ENCODE measurements around the gene SPTAN1.
A peak's percentile ranks its signal among the peaks of the same experiment; 100 is the strongest.
"Not testable (repeated sequence)": the region's sequence is repeated elsewhere in the genome, so short reads cannot be mapped to it uniquely, and the experiment has no call there.

SPTAN1 gene

DNA sequence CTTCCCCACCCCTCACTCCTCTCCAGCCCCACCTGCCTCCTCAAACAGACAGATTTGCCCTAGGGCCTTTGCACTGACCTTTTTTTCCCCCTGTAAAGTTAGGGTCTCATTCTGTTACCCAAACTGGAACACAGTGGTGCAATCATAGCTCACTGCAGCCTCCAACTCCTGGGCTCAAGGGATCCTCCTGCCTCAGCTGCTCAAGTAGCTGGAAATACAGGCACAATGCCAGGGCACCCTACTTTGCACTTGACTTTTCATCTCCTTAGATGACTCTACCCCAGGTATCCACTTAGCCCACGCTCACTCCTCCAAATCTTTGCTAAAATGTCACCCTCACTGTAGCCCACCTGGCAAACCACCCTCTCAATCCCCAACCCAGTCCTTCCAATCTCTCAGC lies 102.1 kb downstream of the SPTAN1 start:
- POLR2A ChIA-PET (ENCODE audit: low non-redundant PET) = interaction anchor here (0.7 kb wide), 1 partner anchor 15 kb away, joined by 3 read pairs; no protein-coding TSS in a partner anchor
- CTCF ChIA-PET = interaction anchor here (0.5 kb wide), 2 partner anchors 80 to 157 kb away, joined by 6 read pairs; no protein-coding TSS in a partner anchor
- H3K27ac ChIP-seq = peak overlapping the region; percentile 97

DNA sequence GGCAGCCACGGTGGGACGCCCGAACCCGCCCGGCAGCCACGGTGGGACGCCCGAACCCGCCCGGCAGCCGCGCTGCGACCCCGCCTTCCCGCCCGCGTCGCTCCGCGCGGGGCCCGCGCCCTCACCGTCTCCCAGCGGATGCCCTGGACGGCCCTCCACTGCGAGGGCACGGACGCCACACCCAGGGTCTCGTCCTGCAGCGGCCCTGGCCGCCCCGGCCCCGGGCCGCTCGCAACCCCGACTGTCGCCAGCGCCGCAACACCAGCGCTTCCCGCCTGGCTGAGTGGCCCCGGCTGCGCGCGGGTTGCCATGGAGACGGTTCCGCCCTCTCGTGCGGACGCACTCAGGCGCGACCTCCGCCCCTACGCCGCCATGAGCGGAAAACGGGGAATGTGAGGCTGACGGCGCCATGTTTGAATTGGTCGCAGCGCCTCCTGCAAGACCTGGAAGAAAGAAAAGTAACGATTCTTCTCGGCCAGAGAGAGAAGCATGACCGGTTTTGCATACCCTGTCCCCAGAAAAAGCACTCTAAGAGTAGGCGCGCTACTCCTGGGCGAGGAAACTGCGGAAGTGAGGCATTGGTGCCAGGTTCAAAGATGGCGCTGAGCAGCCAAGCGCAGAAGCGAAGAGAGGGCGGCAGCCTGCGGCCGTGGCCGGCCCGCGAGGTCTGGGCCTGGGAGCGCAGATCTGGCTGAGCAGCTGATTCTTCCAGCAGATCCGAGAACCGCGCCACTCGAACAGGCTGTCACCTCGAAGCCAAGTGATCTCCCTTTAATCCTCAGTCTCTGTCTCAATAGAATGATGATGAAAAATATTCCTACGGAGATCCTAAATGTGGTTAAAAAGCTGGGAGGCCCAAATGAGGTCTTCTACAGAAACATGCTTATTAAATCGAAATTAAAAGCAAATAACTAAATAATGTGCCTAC lies 104.3 kb downstream of the SPTAN1 start, which contains the start of gene DYNC2I2:
Gene DYNC2I2 (minus strand): TSS at position 432 of the 928 bp plus-strand sequence. CDS start 121 bp downstream, at position 311.
- DNase-seq (ENCODE audit: low spot score) = peak; percentile 98
- peak within 1 kb of the TSS; percentile 97 for H3K27ac ChIP-seq
- ChIA-PET POLR2A (ENCODE audit: low non-redundant PET) (interaction anchor here (0.5 kb wide), 1 partner anchor 26 kb away, joined by 4 read pairs; no protein-coding TSS in a partner anchor), CTCF (interaction anchor here (0.6 kb wide), 1 partner anchor 231 kb away, joined by 3 read pairs; no protein-coding TSS in a partner anchor)
- TF ChIP-seq, protein P1, sequence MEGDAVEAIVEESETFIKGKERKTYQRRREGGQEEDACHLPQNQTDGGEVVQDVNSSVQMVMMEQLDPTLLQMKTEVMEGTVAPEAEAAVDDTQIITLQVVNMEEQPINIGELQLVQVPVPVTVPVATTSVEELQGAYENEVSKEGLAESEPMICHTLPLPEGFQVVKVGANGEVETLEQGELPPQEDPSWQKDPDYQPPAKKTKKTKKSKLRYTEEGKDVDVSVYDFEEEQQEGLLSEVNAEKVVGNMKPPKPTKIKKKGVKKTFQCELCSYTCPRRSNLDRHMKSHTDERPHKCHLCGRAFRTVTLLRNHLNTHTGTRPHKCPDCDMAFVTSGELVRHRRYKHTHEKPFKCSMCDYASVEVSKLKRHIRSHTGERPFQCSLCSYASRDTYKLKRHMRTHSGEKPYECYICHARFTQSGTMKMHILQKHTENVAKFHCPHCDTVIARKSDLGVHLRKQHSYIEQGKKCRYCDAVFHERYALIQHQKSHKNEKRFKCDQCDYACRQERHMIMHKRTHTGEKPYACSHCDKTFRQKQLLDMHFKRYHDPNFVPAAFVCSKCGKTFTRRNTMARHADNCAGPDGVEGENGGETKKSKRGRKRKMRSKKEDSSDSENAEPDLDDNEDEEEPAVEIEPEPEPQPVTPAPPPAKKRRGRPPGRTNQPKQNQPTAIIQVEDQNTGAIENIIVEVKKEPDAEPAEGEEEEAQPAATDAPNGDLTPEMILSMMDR (conservative IDR thresholded peaks at IDR 0.05; ENCODE audit: low read depth) = no peak

More for the DNA sequence above, 102.1 kb downstream of the SPTAN1 start:
- TF ChIP-seq, protein P1 (conservative IDR thresholded peaks at IDR 0.05; ENCODE audit: low read depth) = no peak
- DNase-seq (ENCODE audit: low spot score) = no peak

DNA sequence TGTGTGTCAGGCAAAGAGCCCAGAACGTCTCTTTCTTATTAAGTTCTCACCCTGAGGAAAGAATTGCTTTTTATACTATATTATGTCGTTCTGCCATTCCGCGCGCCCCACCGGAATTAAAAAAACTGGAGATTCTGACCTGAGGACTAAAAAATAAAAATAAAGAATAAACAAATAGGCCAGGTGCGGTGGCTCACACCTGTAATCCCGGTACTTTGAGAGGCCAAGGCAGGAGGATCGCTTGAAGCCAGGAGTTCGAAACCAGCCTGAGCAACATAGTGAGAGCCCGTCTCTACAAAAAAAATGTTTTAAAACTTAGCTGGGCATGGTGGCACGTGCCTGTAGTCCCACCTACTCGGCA lies 104.9 kb downstream of the SPTAN1 start:
- no peak for DNase-seq (ENCODE audit: low spot score)
- TF ChIP-seq, protein P1 (conservative IDR thresholded peaks at IDR 0.05; ENCODE audit: low read depth) = no peak
- peak overlapping the region; percentile 97 for H3K27ac ChIP-seq
- ChIA-PET POLR2A (ENCODE audit: low non-redundant PET) (interaction anchor here (0.5 kb wide), 1 partner anchor 26 kb away, joined by 4 read pairs; no protein-coding TSS in a partner anchor), CTCF (interaction anchor here (0.6 kb wide), 1 partner anchor 230 kb away, joined by 3 read pairs; no protein-coding TSS in a partner anchor)

DNA sequence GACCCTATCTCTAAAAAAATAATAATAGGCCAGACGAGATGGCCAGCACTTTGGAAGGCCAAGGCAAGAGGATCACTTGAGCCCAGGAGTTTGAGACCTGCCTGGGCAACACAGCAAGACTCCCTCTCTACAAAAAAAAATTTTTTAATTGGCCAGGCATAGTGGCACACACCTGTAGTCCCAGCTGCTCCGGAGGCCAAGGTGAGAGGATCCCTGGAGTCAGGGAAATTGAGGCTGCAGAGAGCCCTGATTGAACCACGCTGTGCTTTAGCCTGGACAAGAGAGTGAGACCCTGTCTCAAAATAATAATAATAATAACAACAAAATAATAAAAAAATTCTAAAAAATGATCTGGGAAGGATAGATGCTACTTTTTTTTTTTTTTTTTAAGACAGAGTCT lies 105.4 kb downstream of the SPTAN1 start:
- ChIA-PET POLR2A (ENCODE audit: low non-redundant PET) (no interaction called here), CTCF (interaction anchor here (0.6 kb wide), 1 partner anchor 49 kb away, joined by 8 read pairs; no protein-coding TSS in a partner anchor)
- no peak for DNase-seq (ENCODE audit: low spot score)
- TF ChIP-seq, protein P1 (conservative IDR thresholded peaks at IDR 0.05; ENCODE audit: low read depth) = no peak
- peak overlapping the region; percentile 97 for H3K27ac ChIP-seq

DNA sequence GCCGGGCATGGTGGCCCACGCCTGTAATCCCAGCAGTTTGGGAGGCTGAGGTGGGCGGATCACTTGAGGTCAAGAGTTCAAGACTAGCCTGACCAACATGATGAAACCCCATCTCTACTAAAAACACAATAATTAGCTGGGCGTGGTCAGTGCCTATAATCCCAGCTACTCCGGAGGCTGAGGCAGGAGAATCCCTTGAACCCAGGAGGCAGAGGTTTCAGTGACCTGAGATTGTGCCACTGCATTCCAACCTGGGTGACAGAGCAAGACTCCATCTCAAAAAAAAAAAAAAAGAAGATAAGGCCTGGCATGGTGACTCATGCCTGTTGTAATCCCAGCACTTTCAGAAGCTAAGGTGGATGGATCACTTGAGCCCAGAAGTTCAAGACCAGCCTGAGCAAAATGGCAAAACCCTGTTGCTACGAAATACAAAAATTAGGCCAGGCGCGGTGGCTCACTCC lies 114.1 kb downstream of the SPTAN1 start:
- H3K27ac ChIP-seq = peak overlapping the region; percentile 33
- ChIA-PET POLR2A (ENCODE audit: low non-redundant PET) (interaction anchor here (1.2 kb wide), 1 partner anchor 19 kb away, joined by 4 read pairs; no protein-coding TSS in a partner anchor), CTCF (interaction anchor here (0.6 to 0.7 kb wide), 2 partner anchors 40 to 135 kb away, joined by 3 to 4 read pairs; no protein-coding TSS in a partner anchor)
- not testable (repeated sequence) for DNase-seq (ENCODE audit: low spot score)

DNA sequence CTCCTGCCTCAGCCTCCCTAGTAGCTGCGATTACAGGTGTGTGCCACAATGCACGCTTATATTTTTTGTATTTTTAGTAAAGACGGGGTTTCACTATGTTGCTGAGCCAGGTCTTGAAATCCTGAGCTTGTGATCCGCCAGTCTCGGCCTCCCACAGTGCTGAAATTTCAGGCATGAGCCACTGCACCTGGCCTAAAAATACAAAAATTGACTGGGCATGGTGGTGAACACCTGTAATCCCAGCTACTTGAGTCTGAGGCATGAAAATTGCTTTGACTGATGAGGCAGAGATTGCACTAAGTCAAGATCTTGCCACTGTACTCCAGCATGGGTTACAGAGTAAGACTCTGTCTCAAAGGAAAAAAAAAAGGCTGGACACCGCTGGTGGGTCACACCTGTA lies 117.4 kb downstream of the SPTAN1 start:
- no peak for DNase-seq (ENCODE audit: low spot score)
- H3K27ac ChIP-seq = peak overlapping the region; percentile 0; the same call in 1 of the 2 replicates
- TF ChIP-seq, protein P1 (conservative IDR thresholded peaks at IDR 0.05; ENCODE audit: low read depth) = no peak
- ChIA-PET POLR2A (ENCODE audit: low non-redundant PET) (interaction anchor here (0.5 kb wide), 1 partner anchor 18 kb away, joined by 7 read pairs; no protein-coding TSS in a partner anchor), CTCF (interaction anchor here (1.1 kb wide), 2 partner anchors 32 to 34 kb away, joined by 3 to 5 read pairs; partner anchors contain the start of gene PKN3)

All from RWPE1 (cell line).